OCI-LY1 (cell line): ENCODE measurements around the gene TRIM14.

ENCODE experiments used
- H2AFZ ChIP-seq: fragments of 200-600 bp; sonication (generic), shearing (Covaris generic); 2 replicates; pipeline ENCODE4 v1.6.0; 2014; ENCODE audit warnings: antibody characterized with exemption, mild to moderate bottlenecking, low read length
- H3F3A ChIP-seq: fragments of 200-600 bp; sonication (generic), shearing (Covaris generic); 2 replicates; pipeline ENCODE4 v1.6.0; 2014; ENCODE audit warnings: mild to moderate bottlenecking, antibody characterized with exemption, low read length, moderate library complexity; ENCODE audit not compliant: insufficient read depth
- H3K27ac ChIP-seq: fragments of 200-600 bp; sonication (generic); 2 replicates; pipeline ENCODE4 v1.5.1; 2014; ENCODE audit warnings: low read length, mixed run types, mild to moderate bottlenecking, low read depth; ENCODE audit not compliant: poor library complexity, severe bottlenecking
- H3K27me3 ChIP-seq: fragments of 200-600 bp; sonication (generic); 2 replicates; pipeline ENCODE4 v1.6.0; 2014; ENCODE audit warnings: antibody characterized with exemption, mild to moderate bottlenecking, low read length, moderate library complexity; ENCODE audit not compliant: insufficient read depth
- H3K36me3 ChIP-seq: fragments of 200-600 bp; sonication (generic); 2 replicates; pipeline ENCODE4 v1.6.1; 2014; ENCODE audit warnings: mild to moderate bottlenecking, antibody characterized with exemption, low read length, moderate library complexity, mixed read lengths; ENCODE audit not compliant: insufficient read depth
- H3K4me1 ChIP-seq: fragments of 200-600 bp; sonication (generic); 2 replicates; pipeline ENCODE4 v1.5.1; 2014; ENCODE audit warnings: mild to moderate bottlenecking, low read length, moderate library complexity; ENCODE audit not compliant: insufficient read depth, severe bottlenecking
- H3K4me2 ChIP-seq: fragments of 200-600 bp; sonication (generic), shearing (Covaris generic); 2 replicates; pipeline ENCODE4 v1.6.1; 2014; ENCODE audit warnings: low read length
- H3K4me3 ChIP-seq: fragments of 200-600 bp; sonication (generic); 2 replicates; pipeline ENCODE4 v1.5.1; 2014; ENCODE audit warnings: low read length, low read depth, mild to moderate bottlenecking, mixed read lengths; ENCODE audit not compliant: poor library complexity, severe bottlenecking
- H3K79me2 ChIP-seq: fragments of 200-600 bp; shearing (Covaris generic); 2 replicates; pipeline ENCODE4 v1.6.1; 2016; ENCODE audit warnings: mixed run types, low read length, mixed read lengths; ENCODE audit not compliant: insufficient read depth
- H3K9ac ChIP-seq: fragments of 200-600 bp; sonication (generic), shearing (Covaris generic); 2 replicates; pipeline ENCODE4 v1.6.1; 2014; ENCODE audit warnings: mild to moderate bottlenecking, low read length, mixed read lengths
- H3K9me2 ChIP-seq: fragments of 200-600 bp; sonication (generic), shearing (Covaris generic); 2 replicates; pipeline ENCODE4 v1.6.1; 2014; ENCODE audit warnings: low read depth, mild to moderate bottlenecking, low read length, mixed read lengths
- H3K9me3 ChIP-seq: fragments of 200-600 bp; shearing (Covaris generic); 2 replicates; pipeline ENCODE4 v1.6.1; 2014; ENCODE audit warnings: low read length, mixed read lengths
- H4K20me1 ChIP-seq: fragments of 200-600 bp; sonication (generic), shearing (Covaris generic); 2 replicates; pipeline ENCODE4 v1.6.0; 2016; ENCODE audit warnings: mild to moderate bottlenecking, low read length; ENCODE audit not compliant: insufficient read depth
- EZH2 ChIP-seq: fragments of 200-600 bp; sonication (generic), shearing (Covaris generic); IDR thresholded peaks from 2 replicates; pipeline ENCODE4 v1.8.0; 2017; ENCODE audit warnings: borderline replicate concordance, mixed run types, mild to moderate bottlenecking, antibody characterized with exemption, low read length, moderate library complexity, mixed read lengths
- TF ChIP-seq, protein P1 (sequence below): fragments of 200-600 bp; sonication (generic), shearing (Covaris generic); IDR thresholded peaks from 2 replicates; pipeline ENCODE4 v1.5.1; 2017; ENCODE audit warnings: mild to moderate bottlenecking, antibody characterized with exemption, low read length, moderate library complexity, mixed read lengths

Gene TRIM14

DNA sequence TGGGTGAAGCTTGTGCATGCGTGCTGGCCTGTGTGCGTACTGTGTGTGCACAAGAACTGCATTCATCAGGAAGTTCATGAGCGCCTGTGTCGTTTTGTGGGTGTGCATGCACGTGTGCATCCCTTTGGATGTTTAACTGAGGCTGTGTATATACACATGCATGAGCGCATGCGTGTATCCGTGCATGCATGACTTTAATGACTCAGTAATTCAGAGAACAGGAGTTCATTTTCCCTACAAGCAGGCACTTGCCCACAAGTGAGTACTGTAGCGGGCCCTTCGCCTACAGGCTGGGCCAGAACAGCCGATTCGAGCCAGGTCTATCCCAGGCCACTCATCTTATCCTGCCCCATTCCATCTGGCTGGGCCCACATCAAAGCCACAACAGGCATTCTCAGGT lies 43.6 kb upstream of the TRIM14 start:
- no peaks in the 10 kb centered on the region for H3K4me1 ChIP-seq
- no peaks in the 10 kb centered on the region for H3K79me2 ChIP-seq
- no peak overlapping the region for H2AFZ ChIP-seq
- H3K9ac ChIP-seq = no peak overlapping the region
- no peaks in the 10 kb centered on the region for H3K9me3 ChIP-seq
- no peaks in the 10 kb centered on the region for H4K20me1 ChIP-seq
- H3K9me2 ChIP-seq = no peaks in the 10 kb centered on the region
- no peaks in the 10 kb centered on the region for H3F3A ChIP-seq
- no peaks in the 10 kb centered on the region for H3K27me3 ChIP-seq
- H3K36me3 ChIP-seq = no peaks in the 10 kb centered on the region
- H3K4me3 ChIP-seq = no peak overlapping the region
- no peak overlapping the region for H3K4me2 ChIP-seq
- TF ChIP-seq, protein P1, sequence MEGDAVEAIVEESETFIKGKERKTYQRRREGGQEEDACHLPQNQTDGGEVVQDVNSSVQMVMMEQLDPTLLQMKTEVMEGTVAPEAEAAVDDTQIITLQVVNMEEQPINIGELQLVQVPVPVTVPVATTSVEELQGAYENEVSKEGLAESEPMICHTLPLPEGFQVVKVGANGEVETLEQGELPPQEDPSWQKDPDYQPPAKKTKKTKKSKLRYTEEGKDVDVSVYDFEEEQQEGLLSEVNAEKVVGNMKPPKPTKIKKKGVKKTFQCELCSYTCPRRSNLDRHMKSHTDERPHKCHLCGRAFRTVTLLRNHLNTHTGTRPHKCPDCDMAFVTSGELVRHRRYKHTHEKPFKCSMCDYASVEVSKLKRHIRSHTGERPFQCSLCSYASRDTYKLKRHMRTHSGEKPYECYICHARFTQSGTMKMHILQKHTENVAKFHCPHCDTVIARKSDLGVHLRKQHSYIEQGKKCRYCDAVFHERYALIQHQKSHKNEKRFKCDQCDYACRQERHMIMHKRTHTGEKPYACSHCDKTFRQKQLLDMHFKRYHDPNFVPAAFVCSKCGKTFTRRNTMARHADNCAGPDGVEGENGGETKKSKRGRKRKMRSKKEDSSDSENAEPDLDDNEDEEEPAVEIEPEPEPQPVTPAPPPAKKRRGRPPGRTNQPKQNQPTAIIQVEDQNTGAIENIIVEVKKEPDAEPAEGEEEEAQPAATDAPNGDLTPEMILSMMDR = no peak
- no peak for TF ChIP-seq EZH2
- no peak overlapping the region for H3K27ac ChIP-seq

DNA sequence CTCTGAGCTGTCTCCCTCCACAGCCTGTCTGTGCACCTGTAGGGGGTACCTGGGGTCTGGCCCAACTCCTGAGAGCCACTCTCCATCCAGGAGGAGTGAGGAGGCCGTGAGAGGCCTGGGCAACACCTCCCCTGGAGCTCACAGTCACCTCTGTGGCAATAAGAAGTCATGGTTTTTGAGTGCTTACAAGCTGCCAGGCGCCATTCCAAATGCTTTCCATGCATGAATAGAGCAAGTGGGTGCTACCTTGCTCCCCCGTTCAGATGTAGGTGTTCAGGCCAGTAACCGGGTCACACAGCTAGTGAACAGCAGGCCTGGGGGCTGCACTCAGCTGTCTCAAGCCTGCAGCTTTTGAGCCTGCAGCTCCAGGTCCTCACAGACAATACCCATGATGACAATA lies 42.8 kb upstream of the TRIM14 start:
- Histone ChIP-seq H3K9ac (no peak overlapping the region), H3K9me2 (no peaks in the 10 kb centered on the region), H3K79me2 (no peaks in the 10 kb centered on the region), H2AFZ (no peak overlapping the region), H3K4me2 (no peak overlapping the region), H3F3A (no peaks in the 10 kb centered on the region), H3K36me3 (no peaks in the 10 kb centered on the region), H3K4me3 (no peak overlapping the region), H3K4me1 (no peaks in the 10 kb centered on the region), H3K27me3 (no peaks in the 10 kb centered on the region), H3K9me3 (no peaks in the 10 kb centered on the region), H4K20me1 (no peaks in the 10 kb centered on the region), H3K27ac (no peak overlapping the region)
- TF ChIP-seq, protein P1 = no peak
- no peak for TF ChIP-seq EZH2

DNA sequence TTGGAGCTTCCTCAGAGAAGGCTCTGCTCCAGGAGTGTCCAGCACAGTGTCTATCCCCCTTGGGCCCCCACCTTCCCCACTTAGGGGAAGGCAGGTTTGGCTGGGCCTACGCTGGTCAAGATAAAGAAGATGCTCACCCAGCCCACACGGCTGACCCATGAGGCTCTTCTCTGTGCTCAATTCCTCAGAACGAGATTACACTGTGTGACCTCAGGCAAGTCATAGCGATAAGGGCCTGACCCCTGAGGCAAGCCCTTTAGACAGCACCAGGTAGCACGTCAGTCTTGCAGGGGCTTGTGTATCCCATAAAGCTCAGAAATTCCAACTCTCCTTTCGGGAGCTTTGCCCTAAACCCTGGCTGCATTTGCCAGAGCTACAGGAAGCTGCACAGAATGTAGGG lies 40.8 kb upstream of the TRIM14 start:
- Histone ChIP-seq H3K9me2 (no peaks in the 10 kb centered on the region), H3F3A (no peaks in the 10 kb centered on the region), H3K4me2 (no peak overlapping the region), H3K9me3 (no peaks in the 10 kb centered on the region), H3K4me1 (no peaks in the 10 kb centered on the region), H3K9ac (no peak overlapping the region), H3K27ac (no peak overlapping the region), H3K36me3 (no peaks in the 10 kb centered on the region), H3K27me3 (no peaks in the 10 kb centered on the region), H4K20me1 (no peaks in the 10 kb centered on the region), H3K4me3 (no peak overlapping the region), H2AFZ (no peak overlapping the region), H3K79me2 (no peaks in the 10 kb centered on the region)
- TF ChIP-seq, protein P1 = no peak
- no peak for TF ChIP-seq EZH2
